Measurements from ENCODE around the gene ABHD4.

DNA sequence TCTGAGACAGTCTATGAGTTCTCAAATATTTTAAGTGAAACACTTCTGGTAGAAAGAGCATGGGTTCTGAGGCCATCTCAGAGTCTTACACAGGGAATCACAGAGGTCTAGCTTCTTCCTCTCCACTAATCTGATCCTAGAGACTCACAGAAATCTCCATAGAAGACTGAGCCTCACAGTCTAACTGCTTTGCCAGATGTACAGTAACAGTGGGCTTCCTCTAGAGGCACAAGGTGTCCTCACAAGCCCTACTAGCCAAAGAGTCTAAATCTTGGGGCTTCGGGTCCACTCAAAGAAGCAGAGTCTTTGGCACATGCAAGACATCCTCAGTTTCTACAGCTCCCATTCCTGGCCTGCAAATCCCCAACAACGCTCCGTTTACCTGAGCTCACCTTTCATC lies 32.0 kb downstream of the ABHD4 start:
- no peak for TF ChIP-seq RCOR1 (IDR thresholded peaks at IDR 0.05; ENCODE audit: insufficient replicate concordance, low read length)
- no peak for TF ChIP-seq POLR2A (IDR thresholded peaks at IDR 0.05; ENCODE audit: low read depth, low read length)
- TF ChIP-seq, protein P1, sequence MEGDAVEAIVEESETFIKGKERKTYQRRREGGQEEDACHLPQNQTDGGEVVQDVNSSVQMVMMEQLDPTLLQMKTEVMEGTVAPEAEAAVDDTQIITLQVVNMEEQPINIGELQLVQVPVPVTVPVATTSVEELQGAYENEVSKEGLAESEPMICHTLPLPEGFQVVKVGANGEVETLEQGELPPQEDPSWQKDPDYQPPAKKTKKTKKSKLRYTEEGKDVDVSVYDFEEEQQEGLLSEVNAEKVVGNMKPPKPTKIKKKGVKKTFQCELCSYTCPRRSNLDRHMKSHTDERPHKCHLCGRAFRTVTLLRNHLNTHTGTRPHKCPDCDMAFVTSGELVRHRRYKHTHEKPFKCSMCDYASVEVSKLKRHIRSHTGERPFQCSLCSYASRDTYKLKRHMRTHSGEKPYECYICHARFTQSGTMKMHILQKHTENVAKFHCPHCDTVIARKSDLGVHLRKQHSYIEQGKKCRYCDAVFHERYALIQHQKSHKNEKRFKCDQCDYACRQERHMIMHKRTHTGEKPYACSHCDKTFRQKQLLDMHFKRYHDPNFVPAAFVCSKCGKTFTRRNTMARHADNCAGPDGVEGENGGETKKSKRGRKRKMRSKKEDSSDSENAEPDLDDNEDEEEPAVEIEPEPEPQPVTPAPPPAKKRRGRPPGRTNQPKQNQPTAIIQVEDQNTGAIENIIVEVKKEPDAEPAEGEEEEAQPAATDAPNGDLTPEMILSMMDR (conservative IDR thresholded peaks at IDR 0.05; ENCODE audit: low read depth, low read length), result no peak
- no peak for TF ChIP-seq NFE2L2 (IDR thresholded peaks at IDR 0.05; ENCODE audit: low read depth, low read length)
- TF ChIP-seq MXI1 (IDR thresholded peaks at IDR 0.05; ENCODE audit: borderline replicate concordance, low read depth, low read length), result no peak
- no peak for TF ChIP-seq SMC3 (IDR thresholded peaks at IDR 0.05; ENCODE audit: low read depth, low read length)
- TF ChIP-seq, protein P2, sequence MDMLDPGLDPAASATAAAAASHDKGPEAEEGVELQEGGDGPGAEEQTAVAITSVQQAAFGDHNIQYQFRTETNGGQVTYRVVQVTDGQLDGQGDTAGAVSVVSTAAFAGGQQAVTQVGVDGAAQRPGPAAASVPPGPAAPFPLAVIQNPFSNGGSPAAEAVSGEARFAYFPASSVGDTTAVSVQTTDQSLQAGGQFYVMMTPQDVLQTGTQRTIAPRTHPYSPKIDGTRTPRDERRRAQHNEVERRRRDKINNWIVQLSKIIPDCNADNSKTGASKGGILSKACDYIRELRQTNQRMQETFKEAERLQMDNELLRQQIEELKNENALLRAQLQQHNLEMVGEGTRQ (IDR thresholded peaks at IDR 0.05; ENCODE audit: low read depth, low read length), result no peak
- TF ChIP-seq RFX5 (IDR thresholded peaks at IDR 0.05; ENCODE audit: low read depth, low read length), result no peak
- TF ChIP-seq RAD21 (IDR thresholded peaks at IDR 0.05; ENCODE audit: low read length), result no peak
- no peak for TF ChIP-seq MAZ (IDR thresholded peaks at IDR 0.05; ENCODE audit: borderline replicate concordance, low read depth, low read length)
- TF ChIP-seq, protein P3, sequence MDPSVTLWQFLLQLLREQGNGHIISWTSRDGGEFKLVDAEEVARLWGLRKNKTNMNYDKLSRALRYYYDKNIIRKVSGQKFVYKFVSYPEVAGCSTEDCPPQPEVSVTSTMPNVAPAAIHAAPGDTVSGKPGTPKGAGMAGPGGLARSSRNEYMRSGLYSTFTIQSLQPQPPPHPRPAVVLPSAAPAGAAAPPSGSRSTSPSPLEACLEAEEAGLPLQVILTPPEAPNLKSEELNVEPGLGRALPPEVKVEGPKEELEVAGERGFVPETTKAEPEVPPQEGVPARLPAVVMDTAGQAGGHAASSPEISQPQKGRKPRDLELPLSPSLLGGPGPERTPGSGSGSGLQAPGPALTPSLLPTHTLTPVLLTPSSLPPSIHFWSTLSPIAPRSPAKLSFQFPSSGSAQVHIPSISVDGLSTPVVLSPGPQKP (IDR thresholded peaks at IDR 0.05; ENCODE audit: borderline replicate concordance, low read depth, low read length), result no peak
- TF ChIP-seq CHD1 (IDR thresholded peaks at IDR 0.05; ENCODE audit: low read depth, low read length), result no peak
